Measurements from ENCODE around the gene ZNF692.

Gene ZNF692

GRCh38 chr1:248824301-248824700, 34.6 kb downstream of the ZNF692 start:
- H3K4me3 ChIP-seq (ENCODE audit: severe bottlenecking), result no peak overlapping the region
- H3K4me1 ChIP-seq (ENCODE audit: insufficient read depth, poor library complexity, severe bottlenecking), result peaks cover 7% of the 10 kb centered on the region
- H3K27ac ChIP-seq (ENCODE audit: poor library complexity, severe bottlenecking), result no peak overlapping the region
- TF ChIP-seq CTCF (IDR thresholded peaks at IDR 0.05; ENCODE audit: poor library complexity, severe bottlenecking), result no peak
- H3K9me3 ChIP-seq (ENCODE audit: severe bottlenecking), result no peaks in the 10 kb centered on the region
- no peaks in the 10 kb centered on the region for H3K27me3 ChIP-seq (ENCODE audit: insufficient read depth, poor library complexity, severe bottlenecking)
- peaks cover 26% of the 10 kb centered on the region for H3K36me3 ChIP-seq (ENCODE audit: low read depth)
- DNase-seq (ENCODE audit: low spot score) (no peak), ATAC-seq (ENCODE audit: low read depth) (no peak)

GRCh38 chr1:248823517-248824001, 35.3 kb downstream of the ZNF692 start:
- Histone ChIP-seq H3K4me1 (ENCODE audit: insufficient read depth, poor library complexity, severe bottlenecking) (peaks cover under 1% of the 10 kb centered on the region), H3K9me3 (ENCODE audit: severe bottlenecking) (no peaks in the 10 kb centered on the region), H3K36me3 (ENCODE audit: low read depth) (peaks cover 26% of the 10 kb centered on the region), H3K4me3 (ENCODE audit: severe bottlenecking) (no peak overlapping the region), H3K27me3 (ENCODE audit: insufficient read depth, poor library complexity, severe bottlenecking) (no peaks in the 10 kb centered on the region), H3K27ac (ENCODE audit: poor library complexity, severe bottlenecking) (no peak overlapping the region)
- no peak for TF ChIP-seq CTCF (IDR thresholded peaks at IDR 0.05; ENCODE audit: poor library complexity, severe bottlenecking)
- ATAC-seq (ENCODE audit: low read depth) (no peak), DNase-seq (ENCODE audit: low spot score) (no peak)

- no peaks in the 10 kb centered on the region for H3K9me3 ChIP-seq (ENCODE audit: severe bottlenecking)
- H3K4me1 ChIP-seq (ENCODE audit: insufficient read depth, poor library complexity, severe bottlenecking), result no peaks in the 10 kb centered on the region
- no peak for DNase-seq (ENCODE audit: low spot score)
- TF ChIP-seq CTCF (IDR thresholded peaks at IDR 0.05; ENCODE audit: poor library complexity, severe bottlenecking), result no peak
- H3K27ac ChIP-seq (ENCODE audit: poor library complexity, severe bottlenecking), result no peak overlapping the region
- no peak overlapping the region for H3K4me3 ChIP-seq (ENCODE audit: severe bottlenecking)
- no peak for ATAC-seq (ENCODE audit: low read depth)
- peaks cover 26% of the 10 kb centered on the region for H3K36me3 ChIP-seq (ENCODE audit: low read depth)
- H3K27me3 ChIP-seq (ENCODE audit: insufficient read depth, poor library complexity, severe bottlenecking), result no peaks in the 10 kb centered on the region
Observed at GRCh38 chr1:248822148-248823032, 36.5 kb downstream of the ZNF692 start.

GRCh38 chr1:248821641-248822040, 37.2 kb downstream of the ZNF692 start:
- no peaks in the 10 kb centered on the region for H3K9me3 ChIP-seq (ENCODE audit: severe bottlenecking)
- ATAC-seq (ENCODE audit: low read depth) (no peak), DNase-seq (ENCODE audit: low spot score) (no peak)
- H3K27ac ChIP-seq (ENCODE audit: poor library complexity, severe bottlenecking), result no peak overlapping the region
- no peak for TF ChIP-seq CTCF (IDR thresholded peaks at IDR 0.05; ENCODE audit: poor library complexity, severe bottlenecking)
- H3K27me3 ChIP-seq (ENCODE audit: insufficient read depth, poor library complexity, severe bottlenecking), result no peaks in the 10 kb centered on the region
- H3K36me3 ChIP-seq (ENCODE audit: low read depth), result peaks cover 26% of the 10 kb centered on the region
- no peaks in the 10 kb centered on the region for H3K4me1 ChIP-seq (ENCODE audit: insufficient read depth, poor library complexity, severe bottlenecking)
- no peak overlapping the region for H3K4me3 ChIP-seq (ENCODE audit: severe bottlenecking)

GRCh38 chr1:248821101-248821500, 37.8 kb downstream of the ZNF692 start:
- H3K9me3 ChIP-seq (ENCODE audit: severe bottlenecking), result no peaks in the 10 kb centered on the region
- DNase-seq (ENCODE audit: low spot score) (no peak), ATAC-seq (ENCODE audit: low read depth) (no peak; the same call in 2 of the 3 replicates)
- no peak overlapping the region for H3K4me3 ChIP-seq (ENCODE audit: severe bottlenecking)
- no peak overlapping the region for H3K27ac ChIP-seq (ENCODE audit: poor library complexity, severe bottlenecking)
- peaks cover 26% of the 10 kb centered on the region for H3K36me3 ChIP-seq (ENCODE audit: low read depth)
- H3K4me1 ChIP-seq (ENCODE audit: insufficient read depth, poor library complexity, severe bottlenecking), result no peaks in the 10 kb centered on the region
- H3K27me3 ChIP-seq (ENCODE audit: insufficient read depth, poor library complexity, severe bottlenecking), result no peaks in the 10 kb centered on the region
- TF ChIP-seq CTCF (IDR thresholded peaks at IDR 0.05; ENCODE audit: poor library complexity, severe bottlenecking), result no peak
